ENCODE data around the gene SYNE1. TPM values are rescaled to one million over a fixed set of nuclear protein-coding genes. Genes with fewer than 3 reads are reported as not detected.

The SYNE1 gene
- total RNA-seq, 1 experiment from 2014 or later = 23.0 TPM

DNA sequence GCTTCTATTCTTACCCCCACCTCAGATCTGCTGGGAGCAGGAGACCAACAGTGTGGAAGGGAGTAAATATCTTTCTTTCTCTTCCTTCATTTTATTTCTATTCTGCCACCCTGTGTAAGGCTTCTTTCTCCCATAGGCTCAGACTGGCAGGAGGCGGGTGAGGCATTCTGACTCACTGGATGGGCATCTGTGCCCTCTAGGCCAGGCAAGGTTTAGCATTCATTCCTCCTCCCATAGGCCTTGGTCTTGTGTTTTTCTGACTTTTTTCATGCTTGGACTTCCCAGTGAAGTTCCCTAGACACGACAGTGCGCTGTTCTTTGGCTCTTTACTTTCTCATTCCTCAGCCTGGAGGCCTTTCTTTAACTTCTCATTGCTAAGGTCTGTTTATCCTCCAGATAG lies 235.2 kb downstream of the SYNE1 start:
- no peaks in the 10 kb centered on the region for H3K9me3 Mint-ChIP-seq (ENCODE audit: unreplicated experiment)
- no peak for DNase-seq

DNA sequence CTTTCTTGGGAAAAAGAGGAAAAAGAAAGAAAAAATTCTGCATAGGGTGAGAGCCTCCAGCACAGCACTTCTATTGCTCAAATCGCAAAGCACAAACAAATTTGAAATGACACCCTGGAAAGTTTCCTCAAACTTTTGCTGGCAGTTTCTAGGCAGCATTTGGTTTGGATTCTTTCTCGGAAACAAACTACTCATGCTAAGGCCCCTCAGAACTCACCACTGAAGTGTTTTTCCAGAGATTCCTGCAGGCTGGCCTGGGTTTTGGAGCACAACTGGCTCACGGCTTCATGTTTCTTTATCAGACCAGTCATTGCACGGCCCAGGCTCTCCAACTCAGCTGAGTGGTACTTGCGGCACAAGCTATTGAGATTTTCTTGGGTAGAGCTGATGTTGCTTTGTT lies 237.8 kb downstream of the SYNE1 start:
- Histone ChIP-seq H3K9me3 (no peaks in the 10 kb centered on the region), H3K4me3 (ENCODE audit: low read depth, low read length) (no peak overlapping the region), H3K4me1 (no peaks in the 10 kb centered on the region), H3K36me3 (ENCODE audit: control insufficient read depth, insufficient read depth, low read length) (no peaks in the 10 kb centered on the region), H3K27me3 (replicated peaks; ENCODE audit: control insufficient read depth, insufficient read depth, low read length) (no peaks in the 10 kb centered on the region)
- intact Hi-C loops (cut with micrococcal nuclease; ENCODE audit: unreplicated experiment) = no loop called here
- CTCF ChIA-PET = no interaction called here
- Mint-ChIP-seq H3K27me3 (ENCODE audit: insufficient read depth, unreplicated experiment) (no peaks in the 10 kb centered on the region), H3K27ac (ENCODE audit: unreplicated experiment) (no peak overlapping the region), H3K9me3 (ENCODE audit: unreplicated experiment) (no peaks in the 10 kb centered on the region), H3K4me3 (ENCODE audit: unreplicated experiment) (no peak overlapping the region), H3K4me1 (ENCODE audit: low read depth, unreplicated experiment) (no peaks in the 10 kb centered on the region), H3K36me3 (ENCODE audit: insufficient read depth, unreplicated experiment) (no peaks in the 10 kb centered on the region)
- TF ChIP-seq, protein P1, sequence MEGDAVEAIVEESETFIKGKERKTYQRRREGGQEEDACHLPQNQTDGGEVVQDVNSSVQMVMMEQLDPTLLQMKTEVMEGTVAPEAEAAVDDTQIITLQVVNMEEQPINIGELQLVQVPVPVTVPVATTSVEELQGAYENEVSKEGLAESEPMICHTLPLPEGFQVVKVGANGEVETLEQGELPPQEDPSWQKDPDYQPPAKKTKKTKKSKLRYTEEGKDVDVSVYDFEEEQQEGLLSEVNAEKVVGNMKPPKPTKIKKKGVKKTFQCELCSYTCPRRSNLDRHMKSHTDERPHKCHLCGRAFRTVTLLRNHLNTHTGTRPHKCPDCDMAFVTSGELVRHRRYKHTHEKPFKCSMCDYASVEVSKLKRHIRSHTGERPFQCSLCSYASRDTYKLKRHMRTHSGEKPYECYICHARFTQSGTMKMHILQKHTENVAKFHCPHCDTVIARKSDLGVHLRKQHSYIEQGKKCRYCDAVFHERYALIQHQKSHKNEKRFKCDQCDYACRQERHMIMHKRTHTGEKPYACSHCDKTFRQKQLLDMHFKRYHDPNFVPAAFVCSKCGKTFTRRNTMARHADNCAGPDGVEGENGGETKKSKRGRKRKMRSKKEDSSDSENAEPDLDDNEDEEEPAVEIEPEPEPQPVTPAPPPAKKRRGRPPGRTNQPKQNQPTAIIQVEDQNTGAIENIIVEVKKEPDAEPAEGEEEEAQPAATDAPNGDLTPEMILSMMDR (IDR thresholded peaks at IDR 0.05; ENCODE audit: insufficient read depth in 1 of 2, low read depth in 1 of 2, low read length in 1 of 2, severe bottlenecking in 1 of 2, unreplicated experiment in 1 of 2) = no peak
- BruUV-seq (replicated peaks) = no TSS peak
- no peak for DNase-seq
- POLR2A ChIA-PET = interaction anchor here (0.5 kb wide), 1 partner anchor 265 kb away, joined by 4 read pairs; no protein-coding TSS in a partner anchor

More for the DNA sequence above, 235.2 kb downstream of the SYNE1 start:
- H3K27me3 Mint-ChIP-seq (ENCODE audit: insufficient read depth, unreplicated experiment) = no peaks in the 10 kb centered on the region
- Histone ChIP-seq H3K27me3 (replicated peaks; ENCODE audit: control insufficient read depth, insufficient read depth, low read length) (no peaks in the 10 kb centered on the region), H3K9me3 (no peaks in the 10 kb centered on the region), H3K4me3 (ENCODE audit: low read depth, low read length) (no peak overlapping the region), H3K4me1 (no peaks in the 10 kb centered on the region), H3K36me3 (ENCODE audit: control insufficient read depth, insufficient read depth, low read length) (no peaks in the 10 kb centered on the region)
- H3K36me3 Mint-ChIP-seq (ENCODE audit: insufficient read depth, unreplicated experiment) = no peaks in the 10 kb centered on the region
- CTCF ChIA-PET = no interaction called here
- intact Hi-C loops (cut with micrococcal nuclease; ENCODE audit: unreplicated experiment) = no loop called here
- no peaks in the 10 kb centered on the region for H3K4me1 Mint-ChIP-seq (ENCODE audit: low read depth, unreplicated experiment)
- BruUV-seq (replicated peaks) = no TSS peak
- no peak overlapping the region for H3K4me3 Mint-ChIP-seq (ENCODE audit: unreplicated experiment)
- H3K27ac Mint-ChIP-seq (ENCODE audit: unreplicated experiment) = no peak overlapping the region
- POLR2A ChIA-PET = no interaction called here
- TF ChIP-seq, protein P1 (IDR thresholded peaks at IDR 0.05; ENCODE audit: insufficient read depth in 1 of 2, low read depth in 1 of 2, low read length in 1 of 2, severe bottlenecking in 1 of 2, unreplicated experiment in 1 of 2) = no peak

DNA sequence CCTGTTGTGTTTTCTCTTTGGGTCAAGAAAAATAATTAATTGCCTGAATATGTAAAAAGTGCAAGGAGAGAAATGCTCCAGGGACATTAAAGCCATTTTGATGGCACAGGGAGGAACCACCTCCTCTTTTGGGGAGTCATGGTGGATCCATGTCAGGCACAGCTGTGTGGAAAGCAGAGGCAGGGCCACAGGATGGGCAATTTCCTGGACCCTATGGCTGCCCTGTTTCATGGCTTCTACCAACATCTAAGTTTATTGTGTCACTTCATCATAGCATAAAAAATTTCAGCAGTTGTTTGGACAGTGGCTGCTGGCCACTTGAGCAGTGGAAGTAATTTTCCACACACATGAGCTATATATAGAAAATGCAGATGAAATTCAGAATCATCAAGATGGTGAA lies 238.2 kb downstream of the SYNE1 start:
- no peaks in the 10 kb centered on the region for H3K9me3 Mint-ChIP-seq (ENCODE audit: unreplicated experiment)
- DNase-seq = no peak
- Histone ChIP-seq H3K9me3 (no peaks in the 10 kb centered on the region), H3K4me1 (no peaks in the 10 kb centered on the region), H3K36me3 (ENCODE audit: control insufficient read depth, insufficient read depth, low read length) (no peaks in the 10 kb centered on the region), H3K27me3 (replicated peaks; ENCODE audit: control insufficient read depth, insufficient read depth, low read length) (no peaks in the 10 kb centered on the region), H3K4me3 (ENCODE audit: low read depth, low read length) (no peak overlapping the region)
- intact Hi-C loops (cut with micrococcal nuclease; ENCODE audit: unreplicated experiment) = no loop called here
- no peak overlapping the region for H3K27ac Mint-ChIP-seq (ENCODE audit: unreplicated experiment)
- BruUV-seq (replicated peaks) = no TSS peak
- TF ChIP-seq, protein P1 (IDR thresholded peaks at IDR 0.05; ENCODE audit: insufficient read depth in 1 of 2, low read depth in 1 of 2, low read length in 1 of 2, severe bottlenecking in 1 of 2, unreplicated experiment in 1 of 2) = no peak
- no peak overlapping the region for H3K4me3 Mint-ChIP-seq (ENCODE audit: unreplicated experiment)
- ChIA-PET POLR2A (interaction anchor here (0.5 kb wide), 1 partner anchor 264 kb away, joined by 4 read pairs; no protein-coding TSS in a partner anchor), CTCF (no interaction called here)
- H3K27me3 Mint-ChIP-seq (ENCODE audit: insufficient read depth, unreplicated experiment) = no peaks in the 10 kb centered on the region
- H3K4me1 Mint-ChIP-seq (ENCODE audit: low read depth, unreplicated experiment) = no peaks in the 10 kb centered on the region
- no peaks in the 10 kb centered on the region for H3K36me3 Mint-ChIP-seq (ENCODE audit: insufficient read depth, unreplicated experiment)

All from Caco-2 (cell line).